SK-N-SH treated with all-trans-retinoic acid at 6 μM for 48 hours (cell line): Measurements from ENCODE around the gene ZNF700.
"Not testable (repeated sequence)": the region's sequence is repeated elsewhere in the genome, so short reads cannot be mapped to it uniquely, and the experiment has no call there.

ENCODE experiments used
- ATAC-seq: fragments of 200-7000 bp; cut with Tn5 transposase; 3 replicates; pipeline ENCODE4 v1.9.1; 2020; ENCODE audit warnings: mild to moderate bottlenecking, moderate library complexity
- ARNTL ChIP-seq: fragments of 450-650 bp; formaldehyde crosslinking; IDR thresholded peaks from 2 replicates; pipeline ENCODE4 v1.5.0; 2020; ENCODE audit warnings: low read depth, mild to moderate bottlenecking, moderate library complexity, borderline replicate concordance
- BACH2 ChIP-seq: fragments of 250-450 bp; sonication (Bioruptor Pico); IDR thresholded peaks from 2 replicates; pipeline ENCODE4 v1.9.0; 2021; ENCODE audit warnings: mild to moderate bottlenecking, borderline replicate concordance
- CREB5 ChIP-seq: fragments of 250-450 bp; sonication (Bioruptor Pico); IDR thresholded peaks from 2 replicates; pipeline ENCODE4 v1.5.1; 2020; ENCODE audit warnings: low read depth, mild to moderate bottlenecking, moderate library complexity
- CSDC2 ChIP-seq: fragments of 250-450 bp; sonication (Bioruptor Pico); IDR thresholded peaks from 2 replicates; pipeline ENCODE4 v1.5.0; 2020; ENCODE audit warnings: mild to moderate bottlenecking, moderate library complexity
- CSRNP3 ChIP-seq: fragments of 250-450 bp; sonication (Bioruptor Pico); IDR thresholded peaks from 2 replicates; pipeline ENCODE4 v1.5.1; 2021; ENCODE audit warnings: mild to moderate bottlenecking, moderate library complexity
- ESRRG ChIP-seq: fragments of 250-450 bp; sonication (Bioruptor Pico); IDR thresholded peaks from 2 replicates; pipeline ENCODE4 v1.6.1; 2021; ENCODE audit warnings: mild to moderate bottlenecking
- OSR1 ChIP-seq: fragments of 250-450 bp; sonication (Bioruptor Pico); IDR thresholded peaks from 2 replicates; pipeline ENCODE4 v1.8.0; 2022; ENCODE audit warnings: moderate library complexity, mild to moderate bottlenecking, inconsistent platforms
- PPARA ChIP-seq: fragments of 250-450 bp; sonication (Bioruptor Pico); IDR thresholded peaks from 2 replicates; pipeline ENCODE4 v1.5.0; 2020; ENCODE audit warnings: mild to moderate bottlenecking, borderline replicate concordance
- RARB ChIP-seq: fragments of 250-450 bp; sonication (Bioruptor Pico); IDR thresholded peaks from 2 replicates; pipeline ENCODE4 v1.8.0; 2021; ENCODE audit warnings: mild to moderate bottlenecking, moderate library complexity
- SNAI2 ChIP-seq: fragments of 250-450 bp; sonication (Bioruptor Pico); IDR thresholded peaks from 2 replicates; pipeline ENCODE4 v1.5.0; 2020; ENCODE audit warnings: mild to moderate bottlenecking, moderate library complexity
- TCF4 ChIP-seq: fragments of 250-450 bp; sonication (Bioruptor Pico); IDR thresholded peaks from 2 replicates; pipeline ENCODE4 v1.8.0; 2021; ENCODE audit warnings: mild to moderate bottlenecking, moderate library complexity, borderline replicate concordance
- TOX ChIP-seq: fragments of 250-450 bp; sonication (Bioruptor Pico); IDR thresholded peaks from 2 replicates; pipeline ENCODE4 v1.8.0; 2021; ENCODE audit warnings: mild to moderate bottlenecking, moderate library complexity, borderline replicate concordance
- TSHZ2 ChIP-seq: fragments of 250-450 bp; sonication (Bioruptor Pico); IDR thresholded peaks from 2 replicates; pipeline ENCODE4 v1.5.0; 2020; ENCODE audit warnings: mild to moderate bottlenecking, moderate library complexity
- ZFP30 ChIP-seq: fragments of 450-650 bp; formaldehyde crosslinking; IDR thresholded peaks from 2 replicates; pipeline ENCODE4 v1.5.0; 2022; ENCODE audit warnings: mild to moderate bottlenecking, moderate library complexity
- ZNF565 ChIP-seq: fragments of 450-650 bp; formaldehyde crosslinking; conservative IDR thresholded peaks from 2 replicates; pipeline ENCODE4 v1.5.0; 2020; ENCODE audit warnings: low read depth, mild to moderate bottlenecking, moderate library complexity

The ZNF700 gene

GRCh38 chr19:11949201-11949600 lies 24.3 kb downstream of the ZNF700 start:
- TF ChIP-seq ZFP30 (CRISPR knock-in tag) (no peak), PPARA (CRISPR knock-in tag) (no peak), RARB (CRISPR knock-in tag) (no peak), CREB5 (CRISPR knock-in tag) (no peak), ARNTL (no peak), TSHZ2 (CRISPR knock-in tag) (no peak), ZNF565 (CRISPR knock-in tag) (no peak), SNAI2 (CRISPR knock-in tag) (no peak), CSRNP3 (no peak), TCF4 (no peak), TOX (CRISPR knock-in tag) (no peak), CSDC2 (CRISPR knock-in tag) (no peak)
- no peak for ATAC-seq

- ATAC-seq = not testable (repeated sequence)
Measured at GRCh38 chr19:11949614-11950080, 24.7 kb downstream of the ZNF700 start.

- ATAC-seq = no peak
Measured at GRCh38 chr19:11950312-11950711, 25.4 kb downstream of the ZNF700 start.

More at GRCh38 chr19:11950312-11950711, 25.4 kb downstream of the ZNF700 start:
- TF ChIP-seq CSRNP3 = no peak
- no peak for TF ChIP-seq TOX (CRISPR knock-in tag)
- TF ChIP-seq OSR1 (CRISPR knock-in tag) = no peak
- no peak for TF ChIP-seq ZFP30 (CRISPR knock-in tag)
- TF ChIP-seq TCF4 = no peak
- no peak for TF ChIP-seq CREB5 (CRISPR knock-in tag)
- TF ChIP-seq ESRRG = no peak
- no peak for TF ChIP-seq BACH2 (CRISPR knock-in tag)
- TF ChIP-seq CSDC2 (CRISPR knock-in tag) = no peak
